ENCODE data around the gene AAR2.

The AAR2 gene

DNA sequence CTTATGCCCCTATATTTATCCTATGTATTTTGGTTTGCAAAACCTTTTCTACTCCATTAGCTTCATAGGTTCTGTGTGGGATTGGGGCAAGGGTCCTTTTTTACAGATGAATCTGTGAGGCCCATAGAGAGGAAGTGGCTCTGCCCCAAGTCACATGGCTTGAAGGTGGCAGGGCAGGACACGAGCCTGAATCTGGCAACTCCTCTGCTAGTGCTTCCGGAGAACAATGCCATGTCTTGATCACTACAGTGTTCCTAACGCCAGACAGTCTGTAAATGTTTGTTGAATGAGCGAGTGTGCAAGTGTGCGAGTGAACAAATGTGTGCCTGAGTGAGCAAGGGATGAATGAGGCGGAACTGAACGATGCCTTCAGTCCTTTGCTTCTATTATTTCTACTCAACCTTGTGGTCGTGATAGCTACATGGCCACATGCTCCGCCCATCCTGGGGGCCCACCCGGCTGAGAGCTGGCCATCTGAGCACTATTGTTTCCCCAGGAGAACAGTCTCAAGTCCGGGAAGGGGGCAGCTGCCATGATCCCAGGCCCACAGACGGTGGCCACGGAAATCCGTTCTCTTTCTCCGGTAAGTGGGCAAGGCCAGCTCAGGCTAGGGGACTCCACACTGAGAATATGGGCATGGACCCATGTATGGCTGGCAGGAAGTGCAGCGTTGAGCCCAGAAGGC is 17.8 kb upstream of the AAR2 start:
- DNase-seq (ENCODE audit: low read depth in 1 of 2, low spot score in 1 of 2), result no peak

DNA sequence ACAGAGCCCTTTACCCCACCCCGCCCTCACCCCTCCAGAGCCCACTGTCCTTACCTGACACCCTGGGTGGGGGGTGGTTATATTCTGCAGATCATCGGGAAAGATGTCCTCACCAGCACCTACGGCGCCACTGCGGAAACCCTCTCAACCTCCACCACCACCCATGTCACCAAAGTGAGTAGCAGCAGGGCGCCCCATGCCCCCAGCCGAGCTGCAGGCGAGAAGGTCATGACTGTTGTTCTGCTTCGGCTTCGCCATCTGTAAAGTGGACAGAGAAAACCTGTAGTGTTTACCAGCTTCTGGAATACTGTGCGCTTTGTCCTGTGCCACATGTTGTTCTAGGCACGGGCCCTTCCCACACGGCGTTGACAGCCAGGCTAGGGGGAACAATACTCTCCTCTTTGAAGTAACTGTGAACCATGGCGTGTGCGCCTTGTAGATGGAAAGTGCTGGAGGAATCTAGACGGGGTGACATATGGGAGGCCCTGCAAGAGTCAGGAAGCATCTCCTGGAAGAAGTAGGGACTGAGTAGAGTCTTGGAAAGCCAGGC is 16.5 kb upstream of the AAR2 start:
- DNase-seq (ENCODE audit: low read depth in 1 of 2, low spot score in 1 of 2), result no peak

- DNase-seq (ENCODE audit: low read depth in 1 of 2, low spot score in 1 of 2), result no peak
These were observed 10.6 kb upstream of the AAR2 start for GRCh38 chr20:36225666-36226065.

- no peak for DNase-seq (ENCODE audit: low read depth in 1 of 2, low spot score in 1 of 2)
These were observed 7.5 kb upstream of the AAR2 start for GRCh38 chr20:36228770-36229169.

DNA sequence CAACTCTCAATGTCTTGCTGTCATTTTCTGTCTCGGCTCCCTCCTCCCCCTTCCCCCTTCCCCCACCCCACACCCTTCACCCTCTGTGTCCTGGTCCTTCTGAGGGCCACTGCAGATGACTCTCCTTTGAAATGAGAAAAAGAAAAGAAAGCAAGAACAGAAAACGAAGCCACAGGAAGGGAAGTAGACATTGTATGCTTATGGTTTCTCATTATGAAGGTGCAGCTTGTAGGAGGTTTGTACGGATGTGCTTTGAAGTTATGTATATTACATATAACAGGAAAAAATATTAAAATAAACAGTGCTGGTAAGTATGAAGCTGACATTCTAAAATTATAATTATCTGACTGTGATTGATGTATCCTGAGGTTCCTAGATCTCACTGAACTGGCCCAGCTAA is 6.3 kb upstream of the AAR2 start:
- no peak for DNase-seq (ENCODE audit: low read depth in 1 of 2, low spot score in 1 of 2)

DNA sequence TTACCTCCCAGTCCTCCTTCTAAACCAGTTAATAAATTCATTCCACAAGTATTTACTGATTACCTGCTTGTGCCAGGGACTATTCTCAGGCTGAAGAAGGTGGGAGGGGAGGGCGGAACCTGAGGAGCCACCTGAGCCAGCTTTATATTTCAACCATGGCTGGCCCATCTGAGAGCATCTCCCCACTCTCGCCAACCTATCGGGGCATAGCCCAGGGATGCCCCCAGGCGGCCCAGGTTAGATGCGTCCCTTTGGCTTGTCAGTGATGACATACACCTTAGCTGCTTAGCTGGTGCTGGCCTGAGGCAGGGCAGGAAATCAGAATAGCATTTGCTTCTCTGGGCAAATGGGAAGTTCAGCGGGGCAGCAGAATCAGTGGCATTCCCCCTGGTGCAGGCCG is 4.9 kb upstream of the AAR2 start:
- DNase-seq (ENCODE audit: low read depth in 1 of 2, low spot score in 1 of 2), result no peak

- DNase-seq (ENCODE audit: low read depth in 1 of 2, low spot score in 1 of 2), result no peak
These were observed 1.4 kb upstream of the AAR2 start for GRCh38 chr20:36234771-36235320.

DNA sequence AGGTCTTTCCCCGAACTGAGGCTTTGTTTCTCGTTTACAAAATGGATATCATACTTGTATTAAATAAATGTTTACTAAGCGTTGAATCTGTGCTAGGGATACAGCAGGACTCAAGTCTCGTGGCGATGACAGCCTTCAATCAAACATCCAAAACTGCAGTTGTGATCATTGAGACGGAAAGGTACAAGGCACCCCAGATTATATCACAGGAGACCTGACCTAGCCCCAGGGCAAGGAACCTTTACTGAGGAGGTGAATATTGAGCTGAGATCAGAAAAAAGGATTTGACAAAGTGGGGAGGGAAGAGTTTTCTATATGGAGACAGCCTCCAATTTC is 476 bp downstream of the AAR2 start:
- no peak for DNase-seq (ENCODE audit: low read depth in 1 of 2, low spot score in 1 of 2)

GRCh38 chr20:36237477-36237876 is 1.2 kb downstream of the AAR2 start:
- DNase-seq (ENCODE audit: low read depth in 1 of 2, low spot score in 1 of 2), result no peak

DNA sequence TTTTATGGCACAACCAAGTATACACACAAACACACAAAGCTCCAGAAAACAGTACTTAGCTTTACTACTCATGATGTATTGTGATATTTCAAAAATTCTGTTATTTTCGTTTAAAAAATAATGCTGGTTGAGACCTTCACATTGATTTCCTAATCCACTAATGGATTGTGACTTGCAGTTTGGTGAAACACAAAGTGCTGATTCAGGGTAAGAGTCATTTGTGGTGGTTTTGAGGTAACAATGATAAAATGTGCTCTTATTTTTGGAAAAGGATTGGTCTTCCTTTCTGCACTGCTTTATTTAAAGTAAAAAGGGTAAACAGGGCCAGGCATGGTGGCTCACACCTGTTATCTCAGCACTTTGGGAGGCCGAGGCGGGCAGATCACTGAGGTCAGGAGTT is 1.9 kb downstream of the AAR2 start:
- DNase-seq (ENCODE audit: low read depth in 1 of 2, low spot score in 1 of 2), result no peak

- DNase-seq (ENCODE audit: low read depth in 1 of 2, low spot score in 1 of 2), result no peak
These were observed 2.5 kb downstream of the AAR2 start for GRCh38 chr20:36238760-36239159.

GRCh38 chr20:36240076-36240475 is 3.8 kb downstream of the AAR2 start:
- no peak for DNase-seq (ENCODE audit: low read depth in 1 of 2, low spot score in 1 of 2)

- DNase-seq (ENCODE audit: low read depth in 1 of 2, low spot score in 1 of 2), result no peak
These were observed 5.4 kb downstream of the AAR2 start for GRCh38 chr20:36241678-36242077.

- DNase-seq (ENCODE audit: low read depth in 1 of 2, low spot score in 1 of 2), result no peak
These were observed 7.4 kb downstream of the AAR2 start for GRCh38 chr20:36243726-36244125.

DNA sequence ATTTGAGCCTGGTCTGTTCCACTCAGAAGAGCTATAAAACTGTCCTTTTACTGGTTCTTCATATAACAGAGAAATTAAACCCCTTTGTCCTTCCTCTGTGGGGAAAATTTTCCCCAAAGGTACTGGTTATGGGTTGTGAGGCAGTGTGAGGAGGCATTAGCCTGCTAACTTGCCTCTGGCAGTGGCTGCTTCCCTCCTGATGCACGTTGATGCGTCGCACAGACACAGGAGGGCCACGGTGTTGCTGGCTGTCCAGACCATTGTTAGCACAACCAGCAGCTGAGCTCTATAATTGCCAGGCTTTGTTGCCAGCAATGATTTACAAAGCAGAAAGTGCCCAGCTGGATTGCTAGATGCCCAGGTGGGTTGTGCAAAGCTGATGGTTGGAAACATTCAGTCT is 10.1 kb downstream of the AAR2 start:
- DNase-seq (ENCODE audit: low read depth in 1 of 2, low spot score in 1 of 2), result no peak

DNA sequence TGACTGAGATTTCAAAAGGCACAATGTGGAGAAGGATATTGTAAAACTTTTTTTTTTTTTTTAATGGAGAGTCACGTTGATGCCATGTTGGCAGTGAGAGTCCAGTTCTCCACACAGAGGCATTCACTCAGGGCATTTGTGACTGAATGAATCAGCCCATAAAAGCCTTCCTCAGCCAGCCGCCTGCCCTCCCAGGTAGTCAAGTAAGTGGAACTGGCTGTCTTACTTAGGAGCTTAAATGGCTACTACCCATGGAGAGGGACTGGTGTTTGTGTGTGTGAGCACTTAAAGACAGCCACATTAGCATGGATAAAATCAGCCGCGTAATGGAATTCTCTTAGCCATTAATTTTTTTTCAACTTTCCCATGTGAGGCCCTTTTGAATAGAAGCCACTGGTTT is 12.6 kb downstream of the AAR2 start:
- no peak for DNase-seq (ENCODE audit: low read depth in 1 of 2, low spot score in 1 of 2)

GRCh38 chr20:36249450-36249849 is 13.2 kb downstream of the AAR2 start:
- DNase-seq (ENCODE audit: low read depth in 1 of 2, low spot score in 1 of 2), result no peak

- no peak for DNase-seq (ENCODE audit: low read depth in 1 of 2, low spot score in 1 of 2)
These were observed 15.1 kb downstream of the AAR2 start for GRCh38 chr20:36251426-36251825.

GRCh38 chr20:36252511-36252910 is 16.2 kb downstream of the AAR2 start:
- DNase-seq (ENCODE audit: low read depth in 1 of 2, low spot score in 1 of 2), result no peak

GRCh38 chr20:36253036-36253435 is 16.8 kb downstream of the AAR2 start:
- DNase-seq (ENCODE audit: low read depth in 1 of 2, low spot score in 1 of 2), result no peak

DNA sequence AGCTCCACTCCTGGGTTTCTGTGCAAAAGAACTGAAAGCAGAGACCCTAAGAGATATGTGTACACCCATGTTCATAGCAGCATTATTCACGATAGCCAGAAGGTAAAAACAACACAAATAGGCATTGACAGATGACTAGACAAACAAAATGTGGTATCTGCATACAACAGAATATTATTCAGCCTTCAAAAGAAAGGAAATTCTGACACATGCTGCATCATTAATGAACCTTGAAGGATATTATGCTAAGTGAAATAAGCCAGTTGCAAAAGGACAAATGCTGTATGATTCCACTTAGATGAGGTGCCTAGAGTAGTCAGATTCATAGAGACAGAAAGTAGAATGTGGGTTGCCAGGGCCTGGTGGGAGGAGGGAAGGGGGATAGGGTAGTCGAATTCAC is 17.8 kb downstream of the AAR2 start:
- no peak for DNase-seq (ENCODE audit: low read depth in 1 of 2, low spot score in 1 of 2)

DNA sequence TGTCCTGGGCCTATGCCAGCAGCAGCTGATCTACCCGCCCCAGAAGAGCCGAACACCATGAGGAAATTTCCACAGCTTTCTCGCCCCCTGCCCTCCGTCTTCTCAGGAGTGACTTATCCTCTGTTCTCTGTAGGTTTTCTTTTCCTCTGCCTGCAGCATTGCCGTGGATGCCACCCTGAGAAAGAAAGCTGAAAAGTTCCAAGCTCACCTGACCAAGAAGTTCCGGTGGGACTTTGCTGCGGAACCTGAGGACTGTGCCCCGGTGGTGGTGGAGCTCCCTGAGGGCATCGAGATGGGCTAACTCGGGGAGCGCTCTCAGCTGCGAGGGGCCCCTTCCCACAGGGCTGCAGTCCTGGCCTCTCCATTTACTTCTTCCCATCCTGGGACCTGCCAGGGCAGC is 19.2 kb downstream of the AAR2 start:
- no peak for DNase-seq (ENCODE audit: low read depth in 1 of 2, low spot score in 1 of 2)

All from activated T-helper 1 cell treated with anti-CD3 and anti-CD28 coated beads, Interleukin-2, amount 50 U/mL, for 16 hours (primary cell).